ENCODE results near the gene CAPN5.

- TF ChIP-seq EZH2phosphoT487 (IDR thresholded peaks at IDR 0.05) (no peak), CTCF (IDR thresholded peaks at IDR 0.05) (no peak), EZH2 (IDR thresholded peaks at IDR 0.05) (no peak)
Measured at GRCh38 chr11:77120571-77120970, 53.8 kb downstream of the CAPN5 start.

Measured in neural progenitor cell (in vitro differentiated cells).